ENCODE results near the gene CISD1. TPM values are rescaled to one million over a fixed set of nuclear protein-coding genes. Genes with fewer than 3 reads are reported as not detected.
A peak's percentile ranks its signal among the peaks of the same experiment; 100 is the strongest.

CISD1 gene
- total and polyA plus RNA-seq, 9 of the 15 experiments (the other 6 are each of a cell fraction or from before 2014, with no cell fraction given) = 35.8 to 342 (median 118) TPM

DNA sequence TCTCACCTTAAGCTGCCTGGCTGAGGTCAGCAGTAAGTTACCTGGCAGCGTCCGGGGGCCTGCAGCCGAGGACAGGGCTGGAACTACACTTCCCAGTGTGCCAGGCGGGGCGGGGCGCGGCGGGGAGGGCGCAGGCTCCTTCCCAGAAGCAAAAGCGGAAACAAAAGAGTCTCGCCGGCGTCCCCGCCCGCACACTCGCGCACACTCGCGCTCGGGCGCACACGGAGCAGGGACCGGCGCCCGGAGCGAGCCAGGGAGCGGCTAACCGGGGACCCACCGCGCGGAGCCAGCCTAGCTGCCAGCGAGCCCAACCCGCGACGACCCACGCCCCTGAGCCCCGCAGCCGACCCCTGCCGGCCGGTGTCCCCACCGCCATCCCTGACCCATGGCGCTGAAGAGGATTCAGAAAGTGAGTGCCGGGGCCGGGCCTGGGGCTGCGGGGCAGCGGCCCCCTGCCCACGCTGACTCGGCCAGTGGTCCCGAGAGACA, 65.9 kb downstream of the CISD1 start, which contains the start of gene UBE2D1 (continued):
- TF ChIP-seq, protein P1, sequence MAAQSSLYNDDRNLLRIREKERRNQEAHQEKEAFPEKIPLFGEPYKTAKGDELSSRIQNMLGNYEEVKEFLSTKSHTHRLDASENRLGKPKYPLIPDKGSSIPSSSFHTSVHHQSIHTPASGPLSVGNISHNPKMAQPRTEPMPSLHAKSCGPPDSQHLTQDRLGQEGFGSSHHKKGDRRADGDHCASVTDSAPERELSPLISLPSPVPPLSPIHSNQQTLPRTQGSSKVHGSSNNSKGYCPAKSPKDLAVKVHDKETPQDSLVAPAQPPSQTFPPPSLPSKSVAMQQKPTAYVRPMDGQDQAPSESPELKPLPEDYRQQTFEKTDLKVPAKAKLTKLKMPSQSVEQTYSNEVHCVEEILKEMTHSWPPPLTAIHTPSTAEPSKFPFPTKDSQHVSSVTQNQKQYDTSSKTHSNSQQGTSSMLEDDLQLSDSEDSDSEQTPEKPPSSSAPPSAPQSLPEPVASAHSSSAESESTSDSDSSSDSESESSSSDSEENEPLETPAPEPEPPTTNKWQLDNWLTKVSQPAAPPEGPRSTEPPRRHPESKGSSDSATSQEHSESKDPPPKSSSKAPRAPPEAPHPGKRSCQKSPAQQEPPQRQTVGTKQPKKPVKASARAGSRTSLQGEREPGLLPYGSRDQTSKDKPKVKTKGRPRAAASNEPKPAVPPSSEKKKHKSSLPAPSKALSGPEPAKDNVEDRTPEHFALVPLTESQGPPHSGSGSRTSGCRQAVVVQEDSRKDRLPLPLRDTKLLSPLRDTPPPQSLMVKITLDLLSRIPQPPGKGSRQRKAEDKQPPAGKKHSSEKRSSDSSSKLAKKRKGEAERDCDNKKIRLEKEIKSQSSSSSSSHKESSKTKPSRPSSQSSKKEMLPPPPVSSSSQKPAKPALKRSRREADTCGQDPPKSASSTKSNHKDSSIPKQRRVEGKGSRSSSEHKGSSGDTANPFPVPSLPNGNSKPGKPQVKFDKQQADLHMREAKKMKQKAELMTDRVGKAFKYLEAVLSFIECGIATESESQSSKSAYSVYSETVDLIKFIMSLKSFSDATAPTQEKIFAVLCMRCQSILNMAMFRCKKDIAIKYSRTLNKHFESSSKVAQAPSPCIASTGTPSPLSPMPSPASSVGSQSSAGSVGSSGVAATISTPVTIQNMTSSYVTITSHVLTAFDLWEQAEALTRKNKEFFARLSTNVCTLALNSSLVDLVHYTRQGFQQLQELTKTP (IDR thresholded peaks at IDR 0.05; ENCODE audit: low read depth in 1 of 2, partially characterized antibody in 2 of 2) = peak in 1 of 2 experiments; percentile 92
- TF ChIP-seq HDAC1 (IDR thresholded peaks at IDR 0.05) = peak in 1 of 2 experiments; percentile 71; a peak in 2 of 4 replicates
- peak; percentile 80 for TF ChIP-seq MYC (IDR thresholded peaks at IDR 0.05; ENCODE audit: low read depth, low read length)
- no peak for TF ChIP-seq MYC (CRISPR knock-in tag; IDR thresholded peaks at IDR 0.05; ENCODE audit: borderline replicate concordance, low read depth)
- TF ChIP-seq, protein P2, sequence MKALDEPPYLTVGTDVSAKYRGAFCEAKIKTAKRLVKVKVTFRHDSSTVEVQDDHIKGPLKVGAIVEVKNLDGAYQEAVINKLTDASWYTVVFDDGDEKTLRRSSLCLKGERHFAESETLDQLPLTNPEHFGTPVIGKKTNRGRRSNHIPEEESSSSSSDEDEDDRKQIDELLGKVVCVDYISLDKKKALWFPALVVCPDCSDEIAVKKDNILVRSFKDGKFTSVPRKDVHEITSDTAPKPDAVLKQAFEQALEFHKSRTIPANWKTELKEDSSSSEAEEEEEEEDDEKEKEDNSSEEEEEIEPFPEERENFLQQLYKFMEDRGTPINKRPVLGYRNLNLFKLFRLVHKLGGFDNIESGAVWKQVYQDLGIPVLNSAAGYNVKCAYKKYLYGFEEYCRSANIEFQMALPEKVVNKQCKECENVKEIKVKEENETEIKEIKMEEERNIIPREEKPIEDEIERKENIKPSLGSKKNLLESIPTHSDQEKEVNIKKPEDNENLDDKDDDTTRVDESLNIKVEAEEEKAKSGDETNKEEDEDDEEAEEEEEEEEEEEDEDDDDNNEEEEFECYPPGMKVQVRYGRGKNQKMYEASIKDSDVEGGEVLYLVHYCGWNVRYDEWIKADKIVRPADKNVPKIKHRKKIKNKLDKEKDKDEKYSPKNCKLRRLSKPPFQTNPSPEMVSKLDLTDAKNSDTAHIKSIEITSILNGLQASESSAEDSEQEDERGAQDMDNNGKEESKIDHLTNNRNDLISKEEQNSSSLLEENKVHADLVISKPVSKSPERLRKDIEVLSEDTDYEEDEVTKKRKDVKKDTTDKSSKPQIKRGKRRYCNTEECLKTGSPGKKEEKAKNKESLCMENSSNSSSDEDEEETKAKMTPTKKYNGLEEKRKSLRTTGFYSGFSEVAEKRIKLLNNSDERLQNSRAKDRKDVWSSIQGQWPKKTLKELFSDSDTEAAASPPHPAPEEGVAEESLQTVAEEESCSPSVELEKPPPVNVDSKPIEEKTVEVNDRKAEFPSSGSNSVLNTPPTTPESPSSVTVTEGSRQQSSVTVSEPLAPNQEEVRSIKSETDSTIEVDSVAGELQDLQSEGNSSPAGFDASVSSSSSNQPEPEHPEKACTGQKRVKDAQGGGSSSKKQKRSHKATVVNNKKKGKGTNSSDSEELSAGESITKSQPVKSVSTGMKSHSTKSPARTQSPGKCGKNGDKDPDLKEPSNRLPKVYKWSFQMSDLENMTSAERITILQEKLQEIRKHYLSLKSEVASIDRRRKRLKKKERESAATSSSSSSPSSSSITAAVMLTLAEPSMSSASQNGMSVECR (CRISPR knock-in tag; IDR thresholded peaks at IDR 0.05) = peak; percentile 61
- TF ChIP-seq SUPT5H (IDR thresholded peaks at IDR 0.05) = peak; percentile 80
- peak; percentile 83 for TF ChIP-seq ELF1 (tag; IDR thresholded peaks at IDR 0.05)
- TF ChIP-seq SIX5 (IDR thresholded peaks at IDR 0.05; ENCODE audit: borderline replicate concordance in 1 of 2, insufficient read depth in 1 of 2, low read depth in 1 of 2, low read length in 2 of 2) = peak; percentile 61 to 79
- TF ChIP-seq RBM25 (IDR thresholded peaks at IDR 0.05; ENCODE audit: low read depth, low read length, severe bottlenecking) = peak; percentile 4
- peak; percentile 47 for TF ChIP-seq NELFE (IDR thresholded peaks at IDR 0.05; ENCODE audit: insufficient read depth, insufficient read length)
- TF ChIP-seq PHF20 (IDR thresholded peaks at IDR 0.05; ENCODE audit: partially characterized antibody) = peak; percentile 68
- TF ChIP-seq, protein P3, sequence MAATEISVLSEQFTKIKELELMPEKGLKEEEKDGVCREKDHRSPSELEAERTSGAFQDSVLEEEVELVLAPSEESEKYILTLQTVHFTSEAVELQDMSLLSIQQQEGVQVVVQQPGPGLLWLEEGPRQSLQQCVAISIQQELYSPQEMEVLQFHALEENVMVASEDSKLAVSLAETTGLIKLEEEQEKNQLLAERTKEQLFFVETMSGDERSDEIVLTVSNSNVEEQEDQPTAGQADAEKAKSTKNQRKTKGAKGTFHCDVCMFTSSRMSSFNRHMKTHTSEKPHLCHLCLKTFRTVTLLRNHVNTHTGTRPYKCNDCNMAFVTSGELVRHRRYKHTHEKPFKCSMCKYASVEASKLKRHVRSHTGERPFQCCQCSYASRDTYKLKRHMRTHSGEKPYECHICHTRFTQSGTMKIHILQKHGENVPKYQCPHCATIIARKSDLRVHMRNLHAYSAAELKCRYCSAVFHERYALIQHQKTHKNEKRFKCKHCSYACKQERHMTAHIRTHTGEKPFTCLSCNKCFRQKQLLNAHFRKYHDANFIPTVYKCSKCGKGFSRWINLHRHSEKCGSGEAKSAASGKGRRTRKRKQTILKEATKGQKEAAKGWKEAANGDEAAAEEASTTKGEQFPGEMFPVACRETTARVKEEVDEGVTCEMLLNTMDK (IDR thresholded peaks at IDR 0.05; ENCODE audit: borderline replicate concordance, insufficient read depth, low read depth, low read length, poor library complexity, severe bottlenecking) = peak; percentile 2
- peak; percentile 54 for TF ChIP-seq CCNT2 (IDR thresholded peaks at IDR 0.05; ENCODE audit: borderline replicate concordance, extremely low read depth, insufficient read length, low read depth, low read length)
